HepG2 (cell line): Measurements from ENCODE around the gene PRSS36. TPM values are rescaled to one million over a fixed set of nuclear protein-coding genes. Genes with fewer than 3 reads are reported as not detected.

Experiments
- ATAC-seq: fragments of 200-7000 bp; cut with Tn5 transposase; 3 replicates; pipeline ENCODE4 v1.9.1; 2020; ENCODE audit warnings: mild to moderate bottlenecking, moderate library complexity
- BruUV-seq: library from RNA; stranded (reverse); fragments of 400-500 nt; replicated peaks from 2 replicates; lab custom pipeline; 2021; lab: Mats Ljungman, UMichigan
- CTCF ChIA-PET: fragments of 300-600 bp; formaldehyde crosslinking; extraction: SDS; loops from one replicate; lab custom pipeline; 2021; ENCODE audit warnings: low total read pairs, inconsistent platforms, low intra/inter-chr PET ratio; lab: Yijun Ruan, JAX
- POLR2A ChIA-PET: fragments of 350-600 bp; sonication (Branson Sonifier 250); formaldehyde crosslinking; loops from one replicate; lab custom pipeline; 2020; ENCODE audit warnings: antibody characterized with exemption, inconsistent platforms; lab: Yijun Ruan, JAX
- DNase-seq: peaks from one replicate; pipeline ENCODE4 v3.0.0-alpha.2; 2015; ENCODE audit warnings: low spot score
- FAIRE-seq: peaks from 3 replicates; lab custom pipeline; 2011; peaks lifted over from hg19 to GRCh38; lab: Jason Lieb, UNC
- H2AFZ ChIP-seq: one replicate; pipeline ENCODE4 v1.6.1; 2011; ENCODE audit warnings: low read length, inconsistent platforms
- H3K27ac ChIP-seq: fragments of 300-600 bp; 3 replicates; pipeline ENCODE4 v1.8.0; 2011; ENCODE audit warnings: mixed run types, mild to moderate bottlenecking, mixed read lengths, low read length, inconsistent platforms; ENCODE audit not compliant: insufficient read depth; ENCODE audit errors: extremely low read length
- H3K27me3 ChIP-seq, 2 experiments: fragments of 200-600 bp in 1 of 2; 2 replicates in 1 of 2; 3 replicates in 1 of 2; pipeline versions ENCODE4 v1.6.0 to v1.8.0; 2011; ENCODE audit warnings: low read length in 2 of 2, mild to moderate bottlenecking in 2 of 2, moderate library complexity in 2 of 2, inconsistent platforms in 1 of 2; ENCODE audit not compliant: insufficient read depth in 2 of 2, control insufficient read depth in 1 of 2
- H3K36me3 ChIP-seq, 2 experiments: fragments of 200-600 bp in 1 of 2; replicated peaks in 1 of 2; 2 replicates in 1 of 2; 3 replicates in 1 of 2; pipeline versions ENCODE4 v1.5.1 to v1.8.0; 2011; ENCODE audit warnings: low read length in 2 of 2, inconsistent platforms in 1 of 2; ENCODE audit not compliant: insufficient read depth in 2 of 2, control insufficient read depth in 1 of 2
- H3K4me1 ChIP-seq: 2 replicates; pipeline ENCODE4 v1.5.1; 2012; ENCODE audit warnings: low read length, inconsistent platforms; ENCODE audit not compliant: insufficient read depth
- H3K4me2 ChIP-seq: 2 replicates; pipeline ENCODE4 v1.6.0; 2011; ENCODE audit warnings: low read depth, low read length, inconsistent platforms
- H3K4me3 ChIP-seq, 3 experiments: fragments of 200-600 bp in 1 of 3; sonication (generic), shearing (Covaris generic) in 1 of 3; replicated peaks in 1 of 3; 2 replicates each; pipeline ENCODE4 v1.5.1; 2011 to 2016; ENCODE audit warnings: low read length in 3 of 3, inconsistent platforms in 2 of 3, low read depth in 2 of 3, mild to moderate bottlenecking in 2 of 3, control low read depth in 1 of 3, mixed read lengths in 1 of 3; ENCODE audit not compliant: insufficient read depth in 1 of 3
- H3K79me2 ChIP-seq: one replicate; pipeline ENCODE4 v1.6.1; 2011; ENCODE audit warnings: low read length, inconsistent platforms; ENCODE audit not compliant: insufficient read depth
- H3K9ac ChIP-seq: 2 replicates; pipeline ENCODE4 v1.6.0; 2011; ENCODE audit warnings: mild to moderate bottlenecking, low read depth, low read length, inconsistent platforms; ENCODE audit not compliant: insufficient read depth
- H3K9me3 ChIP-seq: 2 replicates; pipeline ENCODE4 v1.5.1; 2012; ENCODE audit warnings: mild to moderate bottlenecking, low read length
- H4K20me1 ChIP-seq: 2 replicates; pipeline ENCODE4 v1.6.0; 2011; ENCODE audit warnings: inconsistent platforms, mild to moderate bottlenecking, low read length, moderate library complexity; ENCODE audit not compliant: insufficient read depth
- CEBPG ChIP-seq: IDR thresholded peaks from 2 replicates; pipeline ENCODE4 v1.6.1; 2016
- CREBL2 ChIP-seq: sonication (generic); formaldehyde crosslinking; IDR thresholded peaks from 2 replicates; pipeline ENCODE4 v1.8.1; 2023; ENCODE audit warnings: missing genetic modification reagents, mild to moderate bottlenecking, borderline replicate concordance
- IKZF1 ChIP-seq: fragments of 450-650 bp; IDR thresholded peaks from 2 replicates; pipeline ENCODE4 v1.7.1; 2016
- NCOA5 ChIP-seq: sonication (generic); formaldehyde crosslinking; IDR thresholded peaks from 2 replicates; pipeline ENCODE4 v1.4.0; 2020; ENCODE audit warnings: missing genetic modification reagents
- NCOR1 ChIP-seq: fragments of 200-600 bp; sonication (generic); IDR thresholded peaks from 2 replicates; pipeline ENCODE4 v1.7.0; 2017; ENCODE audit warnings: antibody characterized with exemption, low read length, borderline replicate concordance
- NFE2L1 ChIP-seq: sonication (generic); formaldehyde crosslinking; IDR thresholded peaks from 2 replicates; pipeline ENCODE4 v1.4.0; 2020; ENCODE audit warnings: missing genetic modification reagents, mild to moderate bottlenecking, borderline replicate concordance
- RCOR2 ChIP-seq: IDR thresholded peaks from 2 replicates; pipeline ENCODE4 v1.6.1; 2016; ENCODE audit warnings: missing biosample characterization, missing genetic modification reagents
- SIX4 ChIP-seq: sonication (generic); formaldehyde crosslinking; IDR thresholded peaks from 2 replicates; pipeline ENCODE4 v1.4.0; 2020; ENCODE audit warnings: missing genetic modification reagents
- SMAD9 ChIP-seq: sonication (generic); formaldehyde crosslinking; IDR thresholded peaks from 2 replicates; pipeline ENCODE4 v1.5.1; 2020; ENCODE audit warnings: mild to moderate bottlenecking, missing genetic modification reagents
- SRY ChIP-seq: sonication (generic); formaldehyde crosslinking; IDR thresholded peaks from 2 replicates; pipeline ENCODE4 v1.8.0; 2022; ENCODE audit warnings: mild to moderate bottlenecking, missing genetic modification reagents
- ZHX1 ChIP-seq: sonication (generic); formaldehyde crosslinking; IDR thresholded peaks from 2 replicates; pipeline ENCODE4 v1.8.1; 2022; ENCODE audit warnings: low read depth, mild to moderate bottlenecking, missing genetic modification reagents
- ZNF263 ChIP-seq: sonication (generic); formaldehyde crosslinking; IDR thresholded peaks from 2 replicates; pipeline ENCODE4 v1.4.0; 2020; ENCODE audit warnings: missing genetic modification reagents
- ZNF570 ChIP-seq: sonication (generic); formaldehyde crosslinking; IDR thresholded peaks from 2 replicates; pipeline ENCODE4 v1.4.0; 2020; ENCODE audit warnings: mild to moderate bottlenecking, missing genetic modification reagents, borderline replicate concordance
- ZNF580 ChIP-seq: IDR thresholded peaks from 2 replicates; pipeline ENCODE4 v1.6.1; 2016; ENCODE audit warnings: low read depth, borderline replicate concordance
- ZNF616 ChIP-seq: sonication (generic); formaldehyde crosslinking; IDR thresholded peaks from 2 replicates; pipeline ENCODE4 v1.5.0; 2020; ENCODE audit warnings: low read depth, mild to moderate bottlenecking, missing genetic modification reagents
- WGBS: methylation state at CpG from one replicate; pipeline ENCODE4 v1.1.6; 2017; ENCODE audit warnings: low lambda C conversion rate; 5-methylcytosine and 5-hydroxymethylcytosine counted together
- in situ Hi-C: cut with HindIII; loops from 2 replicates; pipeline ENCODE4 v1.10.0; 2017; ENCODE audit warnings: low pct_unique_long_range_greater_than_20kb; ENCODE audit not compliant: extremely low pct_ligation_motif_present
- intact Hi-C: fragments of 100-400 bp; cut with micrococcal nuclease; formaldehyde crosslinking; loops from one replicate; pipeline ENCODE4 v1.10.0; 2022; ENCODE audit not compliant: unreplicated experiment
- polyA plus RNA-seq, 8 experiments: library from polyadenylated mRNA; depleted of rRNA in 3 of 8; stranded (reverse) in 7 of 8; unstranded in 1 of 8; fragments of >200 nt; fragmentation: Illumina TruSeq in 4 of 8; extraction: Trizol in 4 of 8; gene quantifications; 2 replicates each; pipeline versions ENCODE4 v1.2.1 to v1.2.3, GENCODE V29; 2011 to 2016; ENCODE audit warnings: low read depth in 4 of 8, missing spikeins in 1 of 8, mixed read lengths in 1 of 8; ENCODE audit not compliant: insufficient read depth in 1 of 8
- total RNA-seq, 5 experiments: library from RNA; depleted of rRNA; stranded (reverse); fragments of >200 nt; fragmentation: Illumina TruSeq; extraction: Trizol; gene quantifications; 2 replicates each; pipeline ENCODE4 v1.2.3, GENCODE V29; 2016; ENCODE audit warnings: low read depth in 1 of 5
- TF ChIP-seq, protein P1 (sequence below): sonication (generic); formaldehyde crosslinking; IDR thresholded peaks from 2 replicates; pipeline ENCODE4 v1.5.0; 2020; ENCODE audit warnings: missing genetic modification reagents, mild to moderate bottlenecking, borderline replicate concordance
- TF ChIP-seq, protein P2 (sequence below): sonication (generic); formaldehyde crosslinking; IDR thresholded peaks from 2 replicates; pipeline ENCODE4 v1.8.1; 2023; ENCODE audit warnings: mild to moderate bottlenecking, moderate library complexity, missing genetic modification reagents

Gene PRSS36
- total and polyA plus RNA-seq, 2 of the 13 experiments (the other 11 are each of a cell fraction or from before 2014, with no cell fraction given), result 1.5 to 2.1 TPM

DNA sequence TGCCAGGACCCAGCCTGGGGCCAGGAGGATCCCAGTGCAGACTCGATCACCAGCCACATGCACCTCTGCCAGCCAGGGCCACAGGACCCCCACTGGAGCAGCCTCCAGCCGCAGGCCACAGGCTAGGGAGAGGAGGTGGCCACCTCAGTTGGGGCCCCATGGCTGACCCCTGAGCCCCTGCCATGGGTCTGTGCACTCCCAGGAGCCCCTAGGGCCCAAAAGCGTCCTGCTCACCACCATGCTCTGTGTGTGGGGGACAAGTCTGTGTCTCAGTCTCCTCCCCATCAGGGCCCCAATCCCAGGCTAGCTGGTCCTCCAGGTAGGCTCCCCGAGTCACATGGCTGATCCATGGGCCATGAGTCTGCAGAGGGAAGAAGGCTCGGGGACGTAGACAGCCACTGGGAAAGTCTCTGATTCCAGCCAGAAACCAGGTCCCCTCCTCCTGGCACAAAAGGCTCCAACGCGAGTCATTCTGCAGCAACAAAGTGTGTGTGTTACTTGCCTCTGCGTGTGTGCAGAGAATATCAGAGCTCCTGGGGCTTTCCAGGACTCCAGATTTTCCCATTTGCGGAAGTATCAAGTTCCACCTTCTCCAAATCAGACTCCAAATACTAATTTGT lies 8.3 kb downstream of the PRSS36 start:
- 0% methylated on average over 9 of the region's 10 CpGs for WGBS
- peaks cover 65% of the 10 kb centered on the region for H3K4me1 ChIP-seq
- TF ChIP-seq NFE2L1 (CRISPR knock-in tag) (peak; percentile 66; the same call in 1 of the 2 replicates), SIX4 (CRISPR knock-in tag) (0 out of 2 replicates have a peak, but pooled peaks have one; percentile 21), NCOA5 (no peak; the same call in 1 of the 2 replicates), SMAD9 (CRISPR knock-in tag) (no peak), ZNF263 (peak; percentile 57; the same call in 1 of the 2 replicates), ZNF616 (0 out of 2 replicates have a peak, but pooled peaks have one; percentile 10), IKZF1 (no peak), ZHX1 (CRISPR knock-in tag) (0 out of 2 replicates have a peak, but pooled peaks have one; percentile 22), RCOR2 (CRISPR knock-in tag) (no peak), ZNF580 (CRISPR knock-in tag) (peak; percentile 30; the same call in 1 of the 2 replicates), NCOR1 (0 out of 2 replicates have a peak, but pooled peaks have one; percentile 52), CEBPG (0 out of 2 replicates have a peak, but pooled peaks have one; percentile 22), CREBL2 (CRISPR knock-in tag) (peak; percentile 36; the same call in 1 of the 2 replicates), SRY (CRISPR knock-in tag) (peak; percentile 85; the same call in 1 of the 2 replicates), ZNF570 (CRISPR knock-in tag) (no peak)
- TF ChIP-seq, protein P1, sequence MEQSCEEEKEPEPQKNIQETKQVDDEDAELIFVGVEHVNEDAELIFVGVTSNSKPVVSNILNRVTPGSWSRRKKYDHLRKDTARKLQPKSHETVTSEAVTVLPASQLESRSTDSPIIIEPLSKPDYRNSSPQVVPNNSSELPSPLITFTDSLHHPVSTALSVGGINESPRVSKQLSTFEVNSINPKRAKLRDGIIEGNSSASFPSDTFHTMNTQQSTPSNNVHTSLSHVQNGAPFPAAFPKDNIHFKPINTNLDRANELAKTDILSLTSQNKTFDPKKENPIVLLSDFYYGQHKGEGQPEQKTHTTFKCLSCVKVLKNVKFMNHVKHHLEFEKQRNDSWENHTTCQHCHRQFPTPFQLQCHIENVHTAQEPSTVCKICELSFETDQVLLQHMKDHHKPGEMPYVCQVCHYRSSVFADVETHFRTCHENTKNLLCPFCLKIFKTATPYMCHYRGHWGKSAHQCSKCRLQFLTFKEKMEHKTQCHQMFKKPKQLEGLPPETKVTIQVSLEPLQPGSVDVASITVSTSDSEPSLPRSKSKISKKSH (CRISPR knock-in tag), result peak; percentile 90
- TF ChIP-seq, protein P2, sequence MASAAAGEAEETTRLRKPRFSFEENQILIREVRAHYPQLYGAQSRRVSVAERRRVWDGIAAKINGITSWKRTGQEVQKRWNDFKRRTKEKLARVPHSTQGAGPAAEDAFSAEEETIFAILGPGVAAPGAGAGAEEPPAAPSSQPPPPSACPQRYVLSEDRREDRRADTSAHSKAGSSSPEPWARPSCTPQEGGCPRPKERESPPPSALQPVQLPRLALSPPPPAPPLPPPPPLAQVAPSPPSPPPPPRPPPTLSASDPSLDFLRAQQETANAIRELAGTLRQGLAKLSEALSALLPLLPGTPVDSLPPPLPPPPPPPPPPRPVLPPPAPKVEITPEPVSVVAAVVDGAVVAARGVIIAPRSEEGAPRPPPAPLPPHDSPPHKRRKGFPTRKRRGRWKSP (CRISPR knock-in tag), result 0 out of 2 replicates have a peak, but pooled peaks have one; percentile 6

More for the DNA sequence above, 8.3 kb downstream of the PRSS36 start:
- no peaks in the 10 kb centered on the region for H4K20me1 ChIP-seq
- H3K79me2 ChIP-seq, result no peaks in the 10 kb centered on the region
- ATAC-seq, result peak; percentile 37
- BruUV-seq, result TSS peak; percentile 72
- intact Hi-C loops (loop anchor here (1.0 to 10.0 kb wide), 7 partner anchors 24 to 187 kb away; partner anchors contain the start of genes HSD3B7, KAT8, SETD1A and ZNF646), in situ Hi-C loops (no loop called here)
- H3K9me3 ChIP-seq, result no peaks in the 10 kb centered on the region
- peak overlapping the region; percentile 91 for H3K4me2 ChIP-seq
- no peaks in the 10 kb centered on the region for H3K36me3 ChIP-seq
- ChIA-PET CTCF (interaction anchor here (1.9 kb wide), 1 partner anchor 36 kb away, joined by 9 read pairs; no protein-coding TSS in a partner anchor), POLR2A (interaction anchor here (0.7 to 11.4 kb wide), 35 partner anchors 8 to 571 kb away, joined by 3 to 275 read pairs (median 5); partner anchors contain the start of genes ARMC5, BCKDK, FUS and HSD3B7)
- peak overlapping the region; percentile 80 for H3K27ac ChIP-seq
- peaks cover 0 to 8% of the 10 kb centered on the region in 2 experiments; a peak in 2 of 5 replicates for H3K27me3 ChIP-seq
- DNase-seq, result no peak
- peak overlapping the region; percentile 28 to 77 (median 64) for H3K4me3 ChIP-seq
- peak overlapping the region; percentile 75 for H2AFZ ChIP-seq
- H3K9ac ChIP-seq, result peak overlapping the region; percentile 67
- FAIRE-seq, result no peak
